OCI-LY1 (cell line): ENCODE results near the gene GLIPR2.

Experiments used
- EZH2 ChIP-seq: fragments of 200-600 bp; sonication (generic), shearing (Covaris generic); IDR thresholded peaks from 2 replicates; pipeline ENCODE4 v1.8.0; 2017; ENCODE audit warnings: borderline replicate concordance, mixed run types, mild to moderate bottlenecking, antibody characterized with exemption, low read length, moderate library complexity, mixed read lengths
- TF ChIP-seq, protein P1 (sequence below): fragments of 200-600 bp; sonication (generic), shearing (Covaris generic); IDR thresholded peaks from 2 replicates; pipeline ENCODE4 v1.5.1; 2017; ENCODE audit warnings: mild to moderate bottlenecking, antibody characterized with exemption, low read length, moderate library complexity, mixed read lengths

DNA sequence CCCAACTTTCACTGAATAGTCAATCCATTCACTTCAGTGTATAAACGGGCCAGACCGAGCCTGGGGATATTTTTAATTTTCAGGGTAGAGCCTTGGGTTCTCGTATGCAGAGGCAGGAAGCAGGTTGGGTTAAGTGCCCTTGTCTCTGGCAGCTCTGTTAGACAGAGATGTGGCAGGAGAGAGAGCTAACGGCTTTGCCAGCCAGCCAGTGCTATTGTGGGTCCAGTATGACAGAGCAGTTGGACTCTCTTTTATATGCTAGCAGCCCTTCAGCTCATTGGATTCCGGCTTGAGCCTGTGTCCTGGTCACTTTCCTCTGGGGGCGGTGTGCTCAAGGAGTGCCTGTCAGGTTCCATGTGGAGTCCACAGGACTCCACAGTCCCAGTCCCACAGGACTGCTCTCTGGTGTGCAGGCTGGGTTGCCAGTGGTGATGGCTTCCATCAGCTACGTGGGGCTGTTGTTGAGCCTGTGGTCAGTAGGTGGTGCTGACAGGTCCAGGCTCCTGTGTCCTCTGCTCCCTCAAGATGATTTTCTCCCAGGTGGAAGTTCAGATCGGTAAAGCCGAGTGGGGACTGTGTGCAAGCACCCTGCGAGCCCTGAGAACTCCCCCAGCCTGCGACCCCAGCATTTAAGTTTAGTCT is 68.5 kb downstream of the GLIPR2 start:
- TF ChIP-seq, protein P1, sequence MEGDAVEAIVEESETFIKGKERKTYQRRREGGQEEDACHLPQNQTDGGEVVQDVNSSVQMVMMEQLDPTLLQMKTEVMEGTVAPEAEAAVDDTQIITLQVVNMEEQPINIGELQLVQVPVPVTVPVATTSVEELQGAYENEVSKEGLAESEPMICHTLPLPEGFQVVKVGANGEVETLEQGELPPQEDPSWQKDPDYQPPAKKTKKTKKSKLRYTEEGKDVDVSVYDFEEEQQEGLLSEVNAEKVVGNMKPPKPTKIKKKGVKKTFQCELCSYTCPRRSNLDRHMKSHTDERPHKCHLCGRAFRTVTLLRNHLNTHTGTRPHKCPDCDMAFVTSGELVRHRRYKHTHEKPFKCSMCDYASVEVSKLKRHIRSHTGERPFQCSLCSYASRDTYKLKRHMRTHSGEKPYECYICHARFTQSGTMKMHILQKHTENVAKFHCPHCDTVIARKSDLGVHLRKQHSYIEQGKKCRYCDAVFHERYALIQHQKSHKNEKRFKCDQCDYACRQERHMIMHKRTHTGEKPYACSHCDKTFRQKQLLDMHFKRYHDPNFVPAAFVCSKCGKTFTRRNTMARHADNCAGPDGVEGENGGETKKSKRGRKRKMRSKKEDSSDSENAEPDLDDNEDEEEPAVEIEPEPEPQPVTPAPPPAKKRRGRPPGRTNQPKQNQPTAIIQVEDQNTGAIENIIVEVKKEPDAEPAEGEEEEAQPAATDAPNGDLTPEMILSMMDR, result no peak
- no peak for TF ChIP-seq EZH2
